ENCODE results near the gene EVI5L. TPM values are rescaled to one million over a fixed set of nuclear protein-coding genes. Genes with fewer than 3 reads are reported as not detected.

Gene EVI5L
- polyA plus RNA-seq, 1 of the 3 experiments (the other 2 are of a cell fraction) = 9.7 TPM

DNA sequence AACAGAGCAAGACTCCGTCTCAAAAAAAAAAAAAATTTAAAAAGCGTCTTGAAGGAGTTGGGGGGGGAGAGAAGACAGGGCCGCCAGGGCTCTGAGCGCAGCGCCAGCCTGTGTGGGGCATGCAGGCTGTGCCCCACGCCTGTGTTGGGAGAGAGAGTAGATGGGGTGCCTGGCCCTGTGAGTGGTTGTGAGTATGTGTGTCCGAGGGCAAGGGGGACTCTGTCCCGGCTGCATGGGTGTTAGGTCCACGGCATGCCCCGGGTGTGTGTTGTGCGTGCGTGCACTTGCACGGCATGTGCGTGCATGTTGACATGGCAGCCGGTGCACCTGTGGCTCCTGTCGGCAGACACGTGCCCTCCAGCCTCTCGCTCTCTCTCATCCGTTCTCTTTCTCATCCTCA, 77.1 kb downstream of the EVI5L start:
- no peaks in the 10 kb centered on the region for H3K9me2 ChIP-seq
- ChIA-PET POLR2A (interaction anchor here (1.3 kb wide), 1 partner anchor 10 kb away, joined by 5 read pairs; no protein-coding TSS in a partner anchor), CTCF (no interaction called here)
- no peak overlapping the region for H3K9ac ChIP-seq
- H3K4me1 ChIP-seq (ENCODE audit: control insufficient read depth in 1 of 2, insufficient read depth in 2 of 2, low read depth in 1 of 2, low read length in 1 of 2) = peaks cover 0 to 19% of the 10 kb centered on the region in 2 experiments; a peak in 2 of 4 replicates
- no peak overlapping the region for H3K4me2 ChIP-seq
- no peaks in the 10 kb centered on the region for H3K27me3 ChIP-seq (ENCODE audit: insufficient read depth)
- peaks cover 36% of the 10 kb centered on the region for H4K20me1 ChIP-seq (ENCODE audit: insufficient read depth)
- no peak overlapping the region for H2AFZ ChIP-seq (ENCODE audit: low read depth)
- H3K36me3 ChIP-seq (replicated peaks in 1 of 2; ENCODE audit: control insufficient read depth in 1 of 2, insufficient read depth in 2 of 2, low read length in 1 of 2) = peaks cover 3 to 26% of the 10 kb centered on the region in 2 experiments
- TF ChIP-seq, protein P1, sequence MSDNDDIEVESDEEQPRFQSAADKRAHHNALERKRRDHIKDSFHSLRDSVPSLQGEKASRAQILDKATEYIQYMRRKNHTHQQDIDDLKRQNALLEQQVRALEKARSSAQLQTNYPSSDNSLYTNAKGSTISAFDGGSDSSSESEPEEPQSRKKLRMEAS (IDR thresholded peaks at IDR 0.05; ENCODE audit: low read depth) = no peak
- TF ChIP-seq EP300 (IDR thresholded peaks at IDR 0.05; ENCODE audit: borderline replicate concordance in 1 of 2, low read depth in 1 of 2, low read length in 1 of 2) (no peak), TCF12 (IDR thresholded peaks at IDR 0.05) (no peak), GABPA (IDR thresholded peaks at IDR 0.05; ENCODE audit: low read depth) (no peak), MXI1 (IDR thresholded peaks at IDR 0.05; ENCODE audit: low read depth, low read length) (no peak), SIN3A (IDR thresholded peaks at IDR 0.05; ENCODE audit: borderline replicate concordance, low read depth, low read length) (no peak), RXRA (IDR thresholded peaks at IDR 0.05; ENCODE audit: borderline replicate concordance, low read depth) (no peak), ELF1 (IDR thresholded peaks at IDR 0.05) (no peak)
- TF ChIP-seq, protein P2, sequence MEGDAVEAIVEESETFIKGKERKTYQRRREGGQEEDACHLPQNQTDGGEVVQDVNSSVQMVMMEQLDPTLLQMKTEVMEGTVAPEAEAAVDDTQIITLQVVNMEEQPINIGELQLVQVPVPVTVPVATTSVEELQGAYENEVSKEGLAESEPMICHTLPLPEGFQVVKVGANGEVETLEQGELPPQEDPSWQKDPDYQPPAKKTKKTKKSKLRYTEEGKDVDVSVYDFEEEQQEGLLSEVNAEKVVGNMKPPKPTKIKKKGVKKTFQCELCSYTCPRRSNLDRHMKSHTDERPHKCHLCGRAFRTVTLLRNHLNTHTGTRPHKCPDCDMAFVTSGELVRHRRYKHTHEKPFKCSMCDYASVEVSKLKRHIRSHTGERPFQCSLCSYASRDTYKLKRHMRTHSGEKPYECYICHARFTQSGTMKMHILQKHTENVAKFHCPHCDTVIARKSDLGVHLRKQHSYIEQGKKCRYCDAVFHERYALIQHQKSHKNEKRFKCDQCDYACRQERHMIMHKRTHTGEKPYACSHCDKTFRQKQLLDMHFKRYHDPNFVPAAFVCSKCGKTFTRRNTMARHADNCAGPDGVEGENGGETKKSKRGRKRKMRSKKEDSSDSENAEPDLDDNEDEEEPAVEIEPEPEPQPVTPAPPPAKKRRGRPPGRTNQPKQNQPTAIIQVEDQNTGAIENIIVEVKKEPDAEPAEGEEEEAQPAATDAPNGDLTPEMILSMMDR (IDR thresholded peaks at IDR 0.05) = no peak
- no peak overlapping the region for H3K4me3 ChIP-seq (ENCODE audit: low read depth in 2 of 2, low read length in 1 of 2)
- peaks cover 43% of the 10 kb centered on the region for H3K79me2 ChIP-seq (ENCODE audit: insufficient read depth)
- no peak for DNase-seq
- H3K9me3 ChIP-seq = no peaks in the 10 kb centered on the region
- WGBS (ENCODE audit: low lambda C conversion rate) = 95% methylated on average over 18 of the region's 19 CpGs
- no peak overlapping the region for H3K27ac ChIP-seq (ENCODE audit: low read depth in 2 of 2, low read length in 1 of 2)
- no peaks in the 10 kb centered on the region for H3F3A ChIP-seq (replicated peaks; ENCODE audit: insufficient read depth)

DNA sequence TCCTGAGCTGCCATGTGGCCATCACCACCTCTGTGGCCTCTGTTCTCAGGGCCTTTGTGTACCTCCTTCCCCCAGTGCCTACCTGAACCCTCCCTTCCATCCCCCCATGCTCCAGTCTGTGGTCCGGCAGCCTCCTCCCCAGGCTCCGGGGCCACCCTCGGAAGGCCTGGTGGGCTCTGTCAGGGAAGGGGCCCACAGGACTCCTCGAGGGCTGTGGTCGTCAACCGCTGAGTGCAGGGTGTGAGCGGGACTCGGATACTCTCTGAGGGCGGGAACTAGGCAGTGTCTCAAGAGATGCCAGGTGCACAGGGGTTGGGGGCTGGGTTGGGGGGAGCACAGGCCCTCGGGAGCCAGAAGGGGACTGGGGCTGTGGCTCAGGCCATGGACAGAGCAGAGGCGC, 77.5 kb downstream of the EVI5L start:
- Histone ChIP-seq H3K4me1 (ENCODE audit: control insufficient read depth in 1 of 2, insufficient read depth in 2 of 2, low read depth in 1 of 2, low read length in 1 of 2) (peaks cover 0 to 17% of the 10 kb centered on the region in 2 experiments; a peak in 2 of 4 replicates), H2AFZ (ENCODE audit: low read depth) (no peak overlapping the region), H3K27me3 (ENCODE audit: insufficient read depth) (no peaks in the 10 kb centered on the region), H4K20me1 (ENCODE audit: insufficient read depth) (peaks cover 36% of the 10 kb centered on the region), H3K9me3 (no peaks in the 10 kb centered on the region), H3K9ac (no peak overlapping the region), H3F3A (replicated peaks; ENCODE audit: insufficient read depth) (no peaks in the 10 kb centered on the region), H3K79me2 (ENCODE audit: insufficient read depth) (peaks cover 43% of the 10 kb centered on the region), H3K4me2 (no peak overlapping the region), H3K27ac (ENCODE audit: low read depth in 2 of 2, low read length in 1 of 2) (no peak overlapping the region), H3K36me3 (replicated peaks in 1 of 2; ENCODE audit: control insufficient read depth in 1 of 2, insufficient read depth in 2 of 2, low read length in 1 of 2) (peaks cover 3 to 29% of the 10 kb centered on the region in 2 experiments), H3K4me3 (ENCODE audit: low read depth in 2 of 2, low read length in 1 of 2) (no peak overlapping the region), H3K9me2 (no peaks in the 10 kb centered on the region)
- WGBS (ENCODE audit: low lambda C conversion rate) = 94% methylated on average over 11 of the region's 11 CpGs
- TF ChIP-seq, protein P3, sequence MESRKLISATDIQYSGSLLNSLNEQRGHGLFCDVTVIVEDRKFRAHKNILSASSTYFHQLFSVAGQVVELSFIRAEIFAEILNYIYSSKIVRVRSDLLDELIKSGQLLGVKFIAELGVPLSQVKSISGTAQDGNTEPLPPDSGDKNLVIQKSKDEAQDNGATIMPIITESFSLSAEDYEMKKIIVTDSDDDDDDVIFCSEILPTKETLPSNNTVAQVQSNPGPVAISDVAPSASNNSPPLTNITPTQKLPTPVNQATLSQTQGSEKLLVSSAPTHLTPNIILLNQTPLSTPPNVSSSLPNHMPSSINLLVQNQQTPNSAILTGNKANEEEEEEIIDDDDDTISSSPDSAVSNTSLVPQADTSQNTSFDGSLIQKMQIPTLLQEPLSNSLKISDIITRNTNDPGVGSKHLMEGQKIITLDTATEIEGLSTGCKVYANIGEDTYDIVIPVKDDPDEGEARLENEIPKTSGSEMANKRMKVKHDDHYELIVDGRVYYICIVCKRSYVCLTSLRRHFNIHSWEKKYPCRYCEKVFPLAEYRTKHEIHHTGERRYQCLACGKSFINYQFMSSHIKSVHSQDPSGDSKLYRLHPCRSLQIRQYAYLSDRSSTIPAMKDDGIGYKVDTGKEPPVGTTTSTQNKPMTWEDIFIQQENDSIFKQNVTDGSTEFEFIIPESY (IDR thresholded peaks at IDR 0.05; ENCODE audit: borderline replicate concordance, low read depth) = no peak
- TF ChIP-seq GATA2 (CRISPR knock-in tag; IDR thresholded peaks at IDR 0.05) (no peak), POLR2AphosphoS5 (IDR thresholded peaks at IDR 0.05; ENCODE audit: low read depth, low read length) (no peak), RCOR1 (IDR thresholded peaks at IDR 0.05; ENCODE audit: low read length) (no peak), TAF1 (IDR thresholded peaks at IDR 0.05; ENCODE audit: borderline replicate concordance, low read depth, low read length) (no peak), RAD21 (IDR thresholded peaks at IDR 0.05; ENCODE audit: low read length) (no peak), FOXM1 (IDR thresholded peaks at IDR 0.05; ENCODE audit: low read depth) (no peak), GABPA (IDR thresholded peaks at IDR 0.05; ENCODE audit: low read depth) (no peak), YY1 (IDR thresholded peaks at IDR 0.05; ENCODE audit: low read depth) (no peak), FOXJ3 (CRISPR knock-in tag; IDR thresholded peaks at IDR 0.05) (no peak), MXI1 (IDR thresholded peaks at IDR 0.05; ENCODE audit: low read depth, low read length) (no peak), RFX5 (IDR thresholded peaks at IDR 0.05; ENCODE audit: low read length) (no peak)
- TF ChIP-seq, protein P4, sequence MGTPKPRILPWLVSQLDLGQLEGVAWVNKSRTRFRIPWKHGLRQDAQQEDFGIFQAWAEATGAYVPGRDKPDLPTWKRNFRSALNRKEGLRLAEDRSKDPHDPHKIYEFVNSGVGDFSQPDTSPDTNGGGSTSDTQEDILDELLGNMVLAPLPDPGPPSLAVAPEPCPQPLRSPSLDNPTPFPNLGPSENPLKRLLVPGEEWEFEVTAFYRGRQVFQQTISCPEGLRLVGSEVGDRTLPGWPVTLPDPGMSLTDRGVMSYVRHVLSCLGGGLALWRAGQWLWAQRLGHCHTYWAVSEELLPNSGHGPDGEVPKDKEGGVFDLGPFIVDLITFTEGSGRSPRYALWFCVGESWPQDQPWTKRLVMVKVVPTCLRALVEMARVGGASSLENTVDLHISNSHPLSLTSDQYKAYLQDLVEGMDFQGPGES (IDR thresholded peaks at IDR 0.05; ENCODE audit: low read depth, low read length) = no peak
- no peak for DNase-seq
- CTCF ChIA-PET = interaction anchor here (0.8 to 1.7 kb wide), 2 partner anchors 10 to 16 kb away, joined by 4 read pairs; no protein-coding TSS in a partner anchor
- POLR2A ChIA-PET = interaction anchor here (1.3 kb wide), 1 partner anchor 9 kb away, joined by 5 read pairs; no protein-coding TSS in a partner anchor
